Effector memory CD4-positive, alpha-beta T cell (primary cell): Measurements from ENCODE around the gene PHYHD1.

Experiments
- DNase-seq, 3 donors: peaks; one replicate each; pipeline ENCODE4 v3.0.0-alpha.2; 2020
- H3K27ac ChIP-seq: 2 replicates; pipeline ENCODE4 v1.7.0; 2013; ENCODE audit warnings: mild to moderate bottlenecking, low read length, moderate library complexity; ENCODE audit not compliant: insufficient read depth, poor library complexity, severe bottlenecking
- H3K27me3 ChIP-seq: replicated peaks from 2 replicates; pipeline ENCODE4 v1.7.0; 2013; ENCODE audit warnings: mild to moderate bottlenecking, low read length; ENCODE audit not compliant: insufficient read depth, control insufficient read depth, poor library complexity, severe bottlenecking
- H3K36me3 ChIP-seq: 2 replicates; pipeline ENCODE4 v1.7.0; 2013; ENCODE audit warnings: mild to moderate bottlenecking, low read length, moderate library complexity; ENCODE audit not compliant: control insufficient read depth, insufficient read depth
- H3K4me1 ChIP-seq: 2 replicates; pipeline ENCODE4 v1.7.0; 2013; ENCODE audit warnings: low read length, mild to moderate bottlenecking; ENCODE audit not compliant: control insufficient read depth, insufficient read depth, poor library complexity, severe bottlenecking
- H3K4me3 ChIP-seq: 2 replicates; pipeline ENCODE4 v1.7.0; 2013; ENCODE audit warnings: low read length, low read depth, mild to moderate bottlenecking; ENCODE audit not compliant: insufficient read depth, poor library complexity, severe bottlenecking
- H3K9me3 ChIP-seq: 2 replicates; pipeline ENCODE4 v1.7.0; 2013; ENCODE audit warnings: mild to moderate bottlenecking, low read length, moderate library complexity; ENCODE audit not compliant: control insufficient read depth
- total RNA-seq, 3 donors: gene quantifications; one replicate each; lab custom pipeline; 2026; lab: John Stamatoyannopoulos, UW

Gene PHYHD1
- 0.35 to 1.9 (median 0.58) reads per million in 3 donors for total RNA-seq

GRCh38 chr9:128920381-128921058 is at the start of gene PHYHD1:
TSS of gene PHYHD1 (plus strand) at chr9:128920982. CDS start at chr9:128922324, 1,342 bp downstream.
- H3K27me3 ChIP-seq, result no peaks in the 10 kb centered on the region
- H3K4me1 ChIP-seq, result no peaks in the 10 kb centered on the region
- no peak within 1 kb of the TSS for H3K27ac ChIP-seq
- H3K4me3 ChIP-seq, result no peak within 1 kb of the TSS
- H3K36me3 ChIP-seq, result peaks cover 28% of the 10 kb centered on the region
- no peak for DNase-seq
- no peaks in the 10 kb centered on the region for H3K9me3 ChIP-seq

DNA sequence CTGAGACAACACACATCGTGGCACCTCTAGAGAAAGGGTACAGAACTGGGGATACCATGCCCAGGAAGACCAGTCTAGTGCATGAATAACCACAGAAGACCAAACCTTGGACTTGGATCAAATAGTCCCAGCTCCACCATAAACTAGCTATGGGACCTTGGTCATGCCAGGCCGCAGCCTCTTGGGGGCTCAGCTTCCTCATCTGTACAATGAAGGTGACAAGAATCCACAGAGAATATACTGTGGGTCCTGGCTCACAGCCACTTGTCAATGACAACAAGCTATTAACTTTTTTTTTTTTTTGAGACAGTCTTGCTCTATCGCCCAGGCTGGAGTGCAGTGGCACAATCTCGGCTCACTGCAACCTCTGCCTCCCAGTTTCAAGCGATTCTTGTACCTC is 42.9 kb upstream of the PHYHD1 start:
- H3K36me3 ChIP-seq, result no peaks in the 10 kb centered on the region
- no peak overlapping the region for H3K27ac ChIP-seq
- no peak for DNase-seq
- H3K4me1 ChIP-seq, result no peaks in the 10 kb centered on the region
- no peak overlapping the region for H3K4me3 ChIP-seq
- H3K27me3 ChIP-seq, result no peaks in the 10 kb centered on the region
- no peaks in the 10 kb centered on the region for H3K9me3 ChIP-seq

GRCh38 chr9:128881884-128882676 is 38.7 kb upstream of the PHYHD1 start, which contains the start of the genes KYAT1 and LRRC8A:
TSS of gene KYAT1 (minus strand) at chr9:128881950. CDS start at chr9:128845405, 36,545 bp downstream.
TSS of gene LRRC8A (plus strand) at chr9:128882133. CDS start at chr9:128907165, 25,032 bp downstream.
- H3K27me3 ChIP-seq, result no peaks in the 10 kb centered on the region
- H3K4me1 ChIP-seq, result peaks cover 12% of the 10 kb centered on the region
- peaks cover 23% of the 10 kb centered on the region for H3K36me3 ChIP-seq
- peak within 1 kb of the TSS; percentile 87 for H3K27ac ChIP-seq
- H3K9me3 ChIP-seq, result no peaks in the 10 kb centered on the region
- peak; percentile 95 to 97 (median 96) for DNase-seq
- peak within 1 kb of the TSS; percentile 98 for H3K4me3 ChIP-seq

- Histone ChIP-seq H3K27ac (peak overlapping the region; percentile 87), H3K36me3 (peaks cover 25% of the 10 kb centered on the region), H3K4me3 (peak overlapping the region; percentile 98), H3K4me1 (peaks cover 12% of the 10 kb centered on the region), H3K9me3 (no peaks in the 10 kb centered on the region), H3K27me3 (no peaks in the 10 kb centered on the region)
- DNase-seq, result no peak
These were observed 37.8 kb upstream of the PHYHD1 start for GRCh38 chr9:128882677-128883603.

- H3K36me3 ChIP-seq, result peaks cover 37% of the 10 kb centered on the region
- peaks cover 16% of the 10 kb centered on the region for H3K4me1 ChIP-seq
- H3K9me3 ChIP-seq, result no peaks in the 10 kb centered on the region
- H3K27me3 ChIP-seq, result no peaks in the 10 kb centered on the region
- no peak overlapping the region for H3K27ac ChIP-seq
- H3K4me3 ChIP-seq, result no peak overlapping the region
- DNase-seq, result no peak
These were observed 36.6 kb upstream of the PHYHD1 start for GRCh38 chr9:128884164-128884563.

DNA sequence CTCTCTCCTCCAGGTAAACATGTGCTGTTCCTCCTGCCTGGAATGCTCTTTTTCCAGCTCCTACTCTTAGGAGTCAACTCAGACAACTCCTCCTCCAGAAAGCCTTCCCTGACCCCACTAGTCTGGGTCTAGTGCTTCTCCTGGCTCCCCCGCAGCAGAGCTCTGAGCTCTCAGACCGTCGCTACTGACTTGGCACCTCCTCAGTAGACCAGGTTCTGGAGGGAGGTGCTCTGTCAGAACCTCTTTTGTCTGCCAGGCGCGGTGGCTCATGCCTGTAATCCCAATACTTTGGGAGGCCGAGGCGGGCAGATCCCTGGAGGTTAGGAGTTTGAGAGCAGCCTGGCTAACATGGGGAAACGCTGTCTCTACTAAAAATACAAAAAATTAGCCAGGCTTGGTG is 35.4 kb upstream of the PHYHD1 start:
- Histone ChIP-seq H3K27ac (no peak overlapping the region), H3K36me3 (peaks cover 37% of the 10 kb centered on the region), H3K9me3 (no peaks in the 10 kb centered on the region), H3K4me1 (peaks cover 16% of the 10 kb centered on the region), H3K27me3 (no peaks in the 10 kb centered on the region), H3K4me3 (no peak overlapping the region)
- DNase-seq, result no peak

DNA sequence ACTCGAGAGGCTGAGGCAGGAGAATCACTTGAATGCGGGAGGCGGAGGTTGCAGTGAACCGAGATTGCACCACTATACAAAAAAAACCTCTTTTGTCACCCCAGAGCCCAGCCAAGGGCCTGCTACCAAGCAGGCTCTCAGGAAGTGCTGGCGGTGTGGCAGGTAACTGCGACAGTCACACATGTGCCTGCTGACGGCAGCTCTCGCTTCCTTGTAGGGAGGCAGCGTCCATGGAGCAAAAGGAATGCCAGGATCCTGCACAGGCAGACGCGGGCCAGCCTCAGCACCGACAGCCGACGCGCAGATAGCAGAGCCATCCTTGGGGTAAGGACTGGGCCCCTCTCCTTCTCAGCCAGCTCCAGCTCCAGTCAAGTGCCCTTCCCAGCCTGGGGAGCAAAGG is 35.0 kb upstream of the PHYHD1 start:
- H3K27ac ChIP-seq, result no peak overlapping the region
- peaks cover 16% of the 10 kb centered on the region for H3K4me1 ChIP-seq
- no peak overlapping the region for H3K4me3 ChIP-seq
- DNase-seq, result no peak
- no peaks in the 10 kb centered on the region for H3K27me3 ChIP-seq
- peaks cover 37% of the 10 kb centered on the region for H3K36me3 ChIP-seq
- H3K9me3 ChIP-seq, result no peaks in the 10 kb centered on the region

GRCh38 chr9:128886211-128886891 is 34.4 kb upstream of the PHYHD1 start:
- no peak overlapping the region for H3K4me3 ChIP-seq
- peaks cover 16% of the 10 kb centered on the region for H3K4me1 ChIP-seq
- no peaks in the 10 kb centered on the region for H3K9me3 ChIP-seq
- no peaks in the 10 kb centered on the region for H3K27me3 ChIP-seq
- H3K27ac ChIP-seq, result no peak overlapping the region
- no peak for DNase-seq
- peaks cover 39% of the 10 kb centered on the region for H3K36me3 ChIP-seq

DNA sequence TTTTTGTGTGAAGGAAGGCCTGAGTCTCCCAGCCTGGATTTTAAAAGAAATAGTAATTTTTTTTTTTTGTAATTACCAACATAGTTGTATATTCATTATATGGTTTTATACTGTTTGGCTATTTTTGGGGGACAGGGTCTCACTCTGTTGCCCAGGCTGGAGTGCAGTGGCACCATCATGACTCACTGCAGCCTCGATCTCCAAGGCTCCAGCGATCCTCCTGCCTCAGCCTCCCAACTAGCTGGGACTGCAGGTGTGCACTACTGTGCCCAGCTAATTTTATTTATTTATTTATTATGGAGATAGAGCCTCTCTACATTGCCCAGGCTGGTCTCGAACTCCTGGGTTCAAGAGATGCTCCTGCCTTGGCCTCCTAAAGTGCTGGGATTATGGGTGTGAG is 33.7 kb upstream of the PHYHD1 start:
- H3K4me1 ChIP-seq, result peaks cover 23% of the 10 kb centered on the region
- no peak overlapping the region for H3K27ac ChIP-seq
- no peaks in the 10 kb centered on the region for H3K9me3 ChIP-seq
- no peaks in the 10 kb centered on the region for H3K27me3 ChIP-seq
- no peak overlapping the region for H3K4me3 ChIP-seq
- peaks cover 46% of the 10 kb centered on the region for H3K36me3 ChIP-seq
- DNase-seq, result no peak
